GM21576 (cell line): Measurements from ENCODE around the gene PAQR4.
"Not testable (repeated sequence)": the region's sequence is repeated elsewhere in the genome, so short reads cannot be mapped to it uniquely, and the experiment has no call there.

Source experiments
- ATAC-seq: cut with Tn5 transposase; IDR thresholded peaks from one replicate; pipeline ENCODE4 v1.9.1; 2021; ENCODE audit warnings: mild to moderate bottlenecking, moderate library complexity; ENCODE audit not compliant: unreplicated experiment

Gene PAQR4

GRCh38 chr16:2943716-2944115 lies 25.4 kb upstream of the PAQR4 start:
- not testable (repeated sequence) for ATAC-seq

GRCh38 chr16:2946649-2947048 lies 22.5 kb upstream of the PAQR4 start:
- no peak for ATAC-seq

- ATAC-seq, result no peak
Measured at GRCh38 chr16:2948807-2949704, 20.1 kb upstream of the PAQR4 start.

GRCh38 chr16:2949705-2950352 lies 19.3 kb upstream of the PAQR4 start:
- no peak for ATAC-seq

GRCh38 chr16:2950353-2950724 lies 18.8 kb upstream of the PAQR4 start:
- no peak for ATAC-seq

GRCh38 chr16:2950773-2951172 lies 18.4 kb upstream of the PAQR4 start:
- ATAC-seq, result no peak

GRCh38 chr16:2952679-2953078 lies 16.5 kb upstream of the PAQR4 start:
- no peak for ATAC-seq

GRCh38 chr16:2953706-2954627 lies 15.2 kb upstream of the PAQR4 start:
- ATAC-seq, result no peak

GRCh38 chr16:2954656-2955381 lies 14.3 kb upstream of the PAQR4 start:
- ATAC-seq, result no peak

- no peak for ATAC-seq
Measured at GRCh38 chr16:2955438-2955778, 13.7 kb upstream of the PAQR4 start.

- no peak for ATAC-seq
Measured at GRCh38 chr16:2955779-2956578, 13.2 kb upstream of the PAQR4 start.

- no peak for ATAC-seq
Measured at GRCh38 chr16:2956579-2956956, 12.6 kb upstream of the PAQR4 start.

- no peak for ATAC-seq
Measured at GRCh38 chr16:2959206-2959605, 9.9 kb upstream of the PAQR4 start.

- no peak for ATAC-seq
Measured at GRCh38 chr16:2960183-2961010, 8.8 kb upstream of the PAQR4 start.

- no peak for ATAC-seq
Measured at GRCh38 chr16:2962334-2963073, 6.6 kb upstream of the PAQR4 start.

- ATAC-seq, result no peak
Measured at GRCh38 chr16:2963074-2963722, 6.0 kb upstream of the PAQR4 start.

GRCh38 chr16:2963723-2964474 lies 5.2 kb upstream of the PAQR4 start, which contains the start of gene KREMEN2:
Gene KREMEN2 (plus strand): TSS chr16:2964275. CDS start chr16:2964521, 246 bp downstream.
- no peak for ATAC-seq
